Measurements from ENCODE around the gene MZF1.

DNA sequence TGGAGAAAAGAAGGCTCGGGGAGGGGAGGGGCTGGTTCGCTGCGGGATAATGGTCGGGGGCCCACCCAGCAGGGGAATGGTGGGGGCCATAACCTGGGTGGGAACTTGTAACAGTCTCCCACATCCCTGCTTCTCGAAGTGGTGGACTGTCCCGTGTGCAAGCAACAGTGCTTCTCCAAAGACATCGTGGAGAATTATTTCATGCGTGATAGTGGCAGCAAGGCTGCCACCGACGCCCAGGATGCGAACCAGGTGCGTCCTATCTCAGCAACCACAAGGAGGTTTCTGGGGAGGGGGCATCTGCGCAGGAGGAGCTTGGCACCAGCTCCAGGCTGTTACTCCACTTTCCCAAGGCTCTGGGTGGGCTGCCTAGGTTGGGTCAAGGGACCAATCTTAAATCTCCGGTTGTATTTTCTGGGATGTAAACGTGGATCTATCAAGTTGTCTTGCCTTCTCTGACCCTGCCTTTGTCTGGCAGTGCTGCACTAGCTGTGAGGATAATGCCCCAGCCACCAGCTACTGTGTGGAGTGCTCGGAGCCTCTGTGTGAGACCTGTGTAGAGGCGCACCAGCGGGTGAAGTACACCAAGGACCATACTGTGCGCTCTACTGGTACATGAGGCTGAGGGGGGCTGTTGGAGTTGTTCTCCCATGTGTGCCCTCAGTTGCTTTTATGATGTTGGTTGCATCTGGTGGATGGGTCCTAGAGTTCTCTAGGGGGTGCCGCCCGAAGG, 27.7 kb downstream of the MZF1 start:
- TF ChIP-seq, protein P1, sequence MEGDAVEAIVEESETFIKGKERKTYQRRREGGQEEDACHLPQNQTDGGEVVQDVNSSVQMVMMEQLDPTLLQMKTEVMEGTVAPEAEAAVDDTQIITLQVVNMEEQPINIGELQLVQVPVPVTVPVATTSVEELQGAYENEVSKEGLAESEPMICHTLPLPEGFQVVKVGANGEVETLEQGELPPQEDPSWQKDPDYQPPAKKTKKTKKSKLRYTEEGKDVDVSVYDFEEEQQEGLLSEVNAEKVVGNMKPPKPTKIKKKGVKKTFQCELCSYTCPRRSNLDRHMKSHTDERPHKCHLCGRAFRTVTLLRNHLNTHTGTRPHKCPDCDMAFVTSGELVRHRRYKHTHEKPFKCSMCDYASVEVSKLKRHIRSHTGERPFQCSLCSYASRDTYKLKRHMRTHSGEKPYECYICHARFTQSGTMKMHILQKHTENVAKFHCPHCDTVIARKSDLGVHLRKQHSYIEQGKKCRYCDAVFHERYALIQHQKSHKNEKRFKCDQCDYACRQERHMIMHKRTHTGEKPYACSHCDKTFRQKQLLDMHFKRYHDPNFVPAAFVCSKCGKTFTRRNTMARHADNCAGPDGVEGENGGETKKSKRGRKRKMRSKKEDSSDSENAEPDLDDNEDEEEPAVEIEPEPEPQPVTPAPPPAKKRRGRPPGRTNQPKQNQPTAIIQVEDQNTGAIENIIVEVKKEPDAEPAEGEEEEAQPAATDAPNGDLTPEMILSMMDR (IDR thresholded peaks at IDR 0.05), result no peak
- TF ChIP-seq POLR2A (IDR thresholded peaks at IDR 0.05), result no peak
